WTC11 (cell line): ENCODE data around the gene SLC46A3.

ENCODE experiments used
- ATF2 ChIP-seq: sonication (generic); formaldehyde crosslinking; IDR thresholded peaks from 2 replicates; pipeline ENCODE4 v1.8.1; 2022; ENCODE audit warnings: low read depth, missing genetic modification reagents, borderline replicate concordance
- CTCF ChIP-seq: fragments of 200-600 bp; IDR thresholded peaks from 2 replicates; pipeline ENCODE4 v1.8.0; 2022; ENCODE audit warnings: antibody characterized with exemption
- NR3C1 ChIP-seq: sonication (generic); formaldehyde crosslinking; conservative IDR thresholded peaks from 2 replicates; pipeline ENCODE4 v1.8.1; 2023; ENCODE audit warnings: low read depth, mild to moderate bottlenecking, missing genetic modification reagents
- SMAD3 ChIP-seq: sonication (generic); formaldehyde crosslinking; IDR thresholded peaks from 2 replicates; pipeline ENCODE4 v1.8.0; 2022; ENCODE audit warnings: missing genetic modification reagents, mild to moderate bottlenecking, borderline replicate concordance
- STAT6 ChIP-seq: sonication (generic); formaldehyde crosslinking; conservative IDR thresholded peaks from 2 replicates; pipeline ENCODE4 v1.8.1; 2023; ENCODE audit warnings: mild to moderate bottlenecking, low read depth, missing genetic modification reagents, moderate library complexity

- no peak for TF ChIP-seq CTCF
- no peak for TF ChIP-seq ATF2 (CRISPR knock-in tag)
- TF ChIP-seq NR3C1 (CRISPR knock-in tag), result no peak
- no peak for TF ChIP-seq STAT6 (CRISPR knock-in tag)
- no peak for TF ChIP-seq SMAD3 (CRISPR knock-in tag)
Measured at GRCh38 chr13:28735481-28736029, 16.8 kb upstream of the SLC46A3 start.
